GM19372 (cell line): Measurements from ENCODE around the gene CLVS2.

Experiments
- ATAC-seq: cut with Tn5 transposase; IDR thresholded peaks from one replicate; pipeline ENCODE4 v1.9.1; 2021; ENCODE audit warnings: mild to moderate bottlenecking, low read depth, moderate library complexity; ENCODE audit not compliant: unreplicated experiment

CLVS2 gene, protein sequence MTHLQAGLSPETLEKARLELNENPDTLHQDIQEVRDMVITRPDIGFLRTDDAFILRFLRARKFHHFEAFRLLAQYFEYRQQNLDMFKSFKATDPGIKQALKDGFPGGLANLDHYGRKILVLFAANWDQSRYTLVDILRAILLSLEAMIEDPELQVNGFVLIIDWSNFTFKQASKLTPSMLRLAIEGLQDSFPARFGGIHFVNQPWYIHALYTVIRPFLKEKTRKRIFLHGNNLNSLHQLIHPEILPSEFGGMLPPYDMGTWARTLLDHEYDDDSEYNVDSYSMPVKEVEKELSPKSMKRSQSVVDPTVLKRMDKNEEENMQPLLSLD

DNA sequence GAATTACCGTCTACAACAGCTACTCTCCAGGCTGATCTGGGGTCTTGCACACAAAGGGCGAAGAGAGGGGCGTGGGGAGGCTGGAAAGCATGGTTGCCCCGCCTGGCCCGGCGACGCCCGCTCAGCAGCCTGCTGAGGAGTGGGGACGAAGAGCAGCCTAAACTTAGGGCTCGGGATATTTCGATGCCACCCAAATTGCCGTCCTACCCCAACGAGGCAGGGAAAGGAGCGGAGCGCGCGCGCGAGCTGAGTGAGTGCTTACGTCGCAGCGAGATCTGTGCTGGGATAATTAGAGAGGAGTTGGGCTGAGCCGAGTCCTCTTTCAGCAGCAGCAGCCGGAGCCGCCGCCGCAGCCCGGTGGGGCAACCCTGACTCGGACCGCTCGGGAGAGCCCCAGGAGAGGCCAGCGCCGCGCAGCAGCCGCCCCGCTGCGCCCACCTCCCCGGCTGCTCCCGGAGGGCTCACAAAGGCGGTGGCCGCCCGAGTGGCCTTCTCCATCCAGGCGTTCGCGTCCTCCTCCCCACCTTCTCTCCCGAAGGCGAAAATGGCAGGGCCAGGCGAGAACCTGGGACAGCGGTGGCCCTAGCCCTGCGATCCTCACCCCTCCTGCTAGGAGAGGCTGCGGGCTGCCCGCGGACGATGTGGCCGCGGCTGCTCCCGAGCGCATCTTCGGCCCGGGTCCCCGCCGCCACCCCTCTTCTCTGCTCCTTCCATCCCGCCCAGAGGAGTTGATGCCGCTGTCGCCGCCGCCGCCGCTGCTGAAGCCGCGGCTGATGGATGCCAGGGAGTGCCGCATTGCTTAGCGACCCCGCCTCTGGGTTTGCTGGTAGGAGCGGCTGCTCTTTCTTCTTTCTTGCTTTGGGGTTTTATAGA is at the start of gene CLVS2:
Gene CLVS2 (plus strand): TSS at position 315 of the 873 bp plus-strand sequence. CDS start 1,543 bp downstream, outside the sequence.
- no peak for ATAC-seq

GRCh38 chr6:122947355-122947754 is 48.7 kb upstream of the CLVS2 start:
- no peak for ATAC-seq

DNA sequence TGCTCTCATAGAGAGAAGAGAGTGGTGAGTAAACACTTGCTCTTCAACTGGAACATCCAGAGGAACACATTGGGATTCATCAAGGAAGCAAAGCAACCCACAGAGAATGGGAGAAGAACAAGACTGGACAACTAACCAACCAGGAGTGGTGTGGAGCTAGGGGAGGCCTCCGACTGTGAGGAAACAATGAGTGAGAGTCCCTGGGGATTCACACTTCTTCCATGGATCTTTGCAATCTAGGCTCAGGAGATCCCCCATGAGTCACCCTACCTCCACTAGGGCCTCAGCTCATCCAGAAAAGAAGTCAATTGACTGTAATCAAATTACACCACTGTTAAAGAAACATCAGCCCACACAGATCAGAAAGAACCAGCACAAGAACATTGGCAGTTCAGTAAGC is 42.3 kb upstream of the CLVS2 start:
- ATAC-seq, result no peak

DNA sequence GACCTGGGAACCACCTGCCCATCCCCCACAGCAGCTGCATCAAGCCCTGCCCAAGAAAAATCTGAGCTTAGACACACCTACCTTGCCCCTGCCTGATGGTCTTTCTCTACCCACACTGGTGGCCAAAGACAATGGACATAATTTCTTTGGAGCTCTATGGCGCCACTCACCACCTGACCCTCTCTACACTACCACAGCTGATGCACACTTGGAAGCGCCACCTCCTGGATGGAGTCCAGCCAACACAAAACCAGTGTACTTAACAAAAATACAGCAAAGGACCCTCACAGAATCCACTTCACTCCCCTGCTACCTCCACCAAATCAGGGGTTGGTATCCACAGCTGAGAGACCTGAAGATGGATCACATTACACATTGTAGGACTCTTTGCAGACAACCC is 39.7 kb upstream of the CLVS2 start:
- ATAC-seq, result no peak

DNA sequence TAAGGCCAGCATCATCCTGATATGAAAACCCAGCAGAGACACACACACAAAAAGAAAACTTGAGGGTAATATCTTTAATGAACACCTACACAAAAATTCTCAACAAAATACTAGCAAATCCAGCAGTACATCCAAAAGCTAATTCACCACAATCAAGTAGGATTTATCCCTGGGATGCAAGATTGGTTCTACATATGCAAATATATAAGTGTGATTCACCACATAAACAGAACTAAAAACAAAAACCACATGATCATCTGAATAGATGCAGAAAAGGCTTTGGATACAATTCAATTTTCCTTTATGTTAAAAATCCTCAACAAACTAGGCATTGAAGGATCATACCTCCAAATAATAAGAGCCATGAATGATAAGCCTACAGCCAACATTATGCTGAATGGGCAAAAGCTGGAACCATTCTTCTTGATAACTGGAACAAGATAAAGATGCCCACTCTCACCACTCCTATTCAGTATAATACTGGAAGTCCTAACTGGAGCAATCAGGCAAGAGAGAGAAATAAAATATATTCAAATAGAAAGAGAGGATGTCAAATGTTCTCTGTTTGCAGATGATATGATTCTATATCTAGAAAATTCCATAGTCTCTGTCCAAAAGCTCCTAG is 33.9 kb upstream of the CLVS2 start:
- no peak for ATAC-seq

- ATAC-seq, result no peak
These were observed 26.0 kb upstream of the CLVS2 start for GRCh38 chr6:122969999-122970533.

DNA sequence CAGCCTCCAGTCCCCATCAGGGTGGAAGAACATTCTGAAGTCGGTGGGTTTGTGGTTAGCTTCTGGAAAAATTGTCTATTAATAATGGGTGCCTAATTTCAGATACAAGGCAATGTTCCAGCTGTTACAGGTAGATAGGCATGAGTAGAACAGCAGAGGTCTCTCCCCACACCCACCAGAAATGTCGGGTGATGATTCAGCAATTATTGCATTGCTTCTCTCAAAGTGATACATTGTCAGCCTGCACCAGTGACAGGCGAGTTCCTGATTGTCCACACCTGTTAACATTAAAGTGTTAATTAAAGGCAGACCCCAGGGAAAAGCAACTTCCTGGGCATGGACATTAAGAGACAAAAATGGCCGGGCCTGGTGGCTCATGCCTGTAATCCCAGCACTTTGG is 18.9 kb upstream of the CLVS2 start:
- ATAC-seq, result no peak

- no peak for ATAC-seq
These were observed 11.6 kb upstream of the CLVS2 start for GRCh38 chr6:122984393-122984792.

GRCh38 chr6:122994256-122994655 is 1.8 kb upstream of the CLVS2 start:
- no peak for ATAC-seq

- no peak for ATAC-seq
These were observed 915 bp downstream of the CLVS2 start for GRCh38 chr6:122996794-122997505.

DNA sequence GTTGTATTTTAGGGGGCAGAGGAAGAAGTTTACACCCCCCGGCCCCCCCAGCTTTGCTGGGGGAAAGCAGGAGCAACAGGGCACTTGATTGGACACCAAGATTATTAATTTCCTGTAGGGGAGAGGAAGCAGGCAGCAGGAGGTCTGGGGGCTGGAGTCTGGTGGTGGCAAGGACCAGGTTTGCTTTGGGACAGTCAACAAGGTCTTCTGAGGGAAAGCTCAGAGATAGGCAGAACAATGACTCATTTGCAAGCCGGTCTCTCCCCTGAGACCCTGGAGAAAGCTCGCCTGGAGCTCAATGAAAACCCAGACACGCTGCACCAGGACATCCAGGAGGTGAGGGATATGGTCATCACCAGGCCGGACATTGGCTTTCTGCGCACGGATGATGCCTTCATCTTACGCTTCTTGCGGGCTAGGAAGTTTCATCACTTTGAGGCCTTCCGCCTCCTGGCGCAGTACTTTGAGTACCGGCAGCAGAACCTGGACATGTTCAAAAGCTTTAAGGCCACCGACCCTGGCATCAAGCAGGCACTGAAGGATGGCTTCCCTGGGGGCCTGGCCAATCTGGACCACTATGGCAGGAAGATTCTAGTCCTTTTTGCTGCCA is 1.6 kb downstream of the CLVS2 start:
- no peak for ATAC-seq

GRCh38 chr6:122998403-122998975 is 2.5 kb downstream of the CLVS2 start:
- no peak for ATAC-seq

DNA sequence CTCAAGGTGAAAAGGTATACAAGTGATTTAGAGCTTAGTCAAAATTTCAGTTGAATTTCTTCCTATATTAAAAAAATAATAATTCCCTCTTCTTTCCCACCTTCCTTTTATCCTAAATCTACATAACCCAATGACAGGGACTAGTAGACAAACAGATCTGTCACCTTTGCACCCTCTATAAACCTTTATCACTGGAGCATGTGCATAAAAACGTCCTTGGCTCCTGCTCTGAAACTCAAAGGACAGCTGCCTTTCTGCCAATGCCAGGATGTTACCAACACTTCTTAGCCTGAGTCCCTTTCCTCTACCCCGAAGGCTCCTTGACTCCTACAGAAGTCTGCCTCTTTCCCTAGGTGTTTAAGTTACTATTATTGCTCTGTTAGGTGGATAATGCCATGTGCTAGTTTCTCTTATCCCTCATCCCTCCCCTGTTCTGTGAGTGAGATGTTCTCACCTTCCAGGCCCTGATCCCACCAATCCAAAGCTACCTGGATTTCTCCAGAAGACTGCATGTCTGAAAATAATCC is 4.3 kb downstream of the CLVS2 start:
- no peak for ATAC-seq

DNA sequence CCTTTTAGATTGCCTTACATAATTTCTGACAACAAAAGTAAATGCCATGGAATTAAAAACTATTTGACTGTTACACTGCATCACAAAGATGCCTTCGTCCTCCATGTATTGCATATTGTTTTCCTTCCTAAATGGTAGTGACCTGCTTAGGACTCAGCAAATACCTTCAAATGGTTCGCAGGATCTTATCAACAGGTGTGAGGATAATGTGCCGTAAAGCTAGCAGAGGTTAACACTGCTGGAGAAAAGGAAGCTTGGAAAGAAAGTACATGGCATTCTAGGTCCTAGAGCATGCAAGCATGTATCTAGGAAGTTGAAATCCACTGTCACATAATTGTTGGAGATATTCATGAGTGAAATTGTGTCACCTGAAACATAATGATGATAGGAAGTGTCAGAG is 5.5 kb downstream of the CLVS2 start:
- no peak for ATAC-seq

- ATAC-seq, result no peak
These were observed 11.8 kb downstream of the CLVS2 start for GRCh38 chr6:123007885-123008284.

- no peak for ATAC-seq
These were observed 13.0 kb downstream of the CLVS2 start for GRCh38 chr6:123009059-123009458.

- ATAC-seq, result no peak
These were observed 18.8 kb downstream of the CLVS2 start for GRCh38 chr6:123014835-123015234.

GRCh38 chr6:123016431-123017103 is 20.5 kb downstream of the CLVS2 start:
- no peak for ATAC-seq
